ENCODE data around the gene POGZ.
A peak's percentile ranks its signal among the peaks of the same experiment; 100 is the strongest.

Gene POGZ, protein sequence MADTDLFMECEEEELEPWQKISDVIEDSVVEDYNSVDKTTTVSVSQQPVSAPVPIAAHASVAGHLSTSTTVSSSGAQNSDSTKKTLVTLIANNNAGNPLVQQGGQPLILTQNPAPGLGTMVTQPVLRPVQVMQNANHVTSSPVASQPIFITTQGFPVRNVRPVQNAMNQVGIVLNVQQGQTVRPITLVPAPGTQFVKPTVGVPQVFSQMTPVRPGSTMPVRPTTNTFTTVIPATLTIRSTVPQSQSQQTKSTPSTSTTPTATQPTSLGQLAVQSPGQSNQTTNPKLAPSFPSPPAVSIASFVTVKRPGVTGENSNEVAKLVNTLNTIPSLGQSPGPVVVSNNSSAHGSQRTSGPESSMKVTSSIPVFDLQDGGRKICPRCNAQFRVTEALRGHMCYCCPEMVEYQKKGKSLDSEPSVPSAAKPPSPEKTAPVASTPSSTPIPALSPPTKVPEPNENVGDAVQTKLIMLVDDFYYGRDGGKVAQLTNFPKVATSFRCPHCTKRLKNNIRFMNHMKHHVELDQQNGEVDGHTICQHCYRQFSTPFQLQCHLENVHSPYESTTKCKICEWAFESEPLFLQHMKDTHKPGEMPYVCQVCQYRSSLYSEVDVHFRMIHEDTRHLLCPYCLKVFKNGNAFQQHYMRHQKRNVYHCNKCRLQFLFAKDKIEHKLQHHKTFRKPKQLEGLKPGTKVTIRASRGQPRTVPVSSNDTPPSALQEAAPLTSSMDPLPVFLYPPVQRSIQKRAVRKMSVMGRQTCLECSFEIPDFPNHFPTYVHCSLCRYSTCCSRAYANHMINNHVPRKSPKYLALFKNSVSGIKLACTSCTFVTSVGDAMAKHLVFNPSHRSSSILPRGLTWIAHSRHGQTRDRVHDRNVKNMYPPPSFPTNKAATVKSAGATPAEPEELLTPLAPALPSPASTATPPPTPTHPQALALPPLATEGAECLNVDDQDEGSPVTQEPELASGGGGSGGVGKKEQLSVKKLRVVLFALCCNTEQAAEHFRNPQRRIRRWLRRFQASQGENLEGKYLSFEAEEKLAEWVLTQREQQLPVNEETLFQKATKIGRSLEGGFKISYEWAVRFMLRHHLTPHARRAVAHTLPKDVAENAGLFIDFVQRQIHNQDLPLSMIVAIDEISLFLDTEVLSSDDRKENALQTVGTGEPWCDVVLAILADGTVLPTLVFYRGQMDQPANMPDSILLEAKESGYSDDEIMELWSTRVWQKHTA (N-terminal part only)

DNA sequence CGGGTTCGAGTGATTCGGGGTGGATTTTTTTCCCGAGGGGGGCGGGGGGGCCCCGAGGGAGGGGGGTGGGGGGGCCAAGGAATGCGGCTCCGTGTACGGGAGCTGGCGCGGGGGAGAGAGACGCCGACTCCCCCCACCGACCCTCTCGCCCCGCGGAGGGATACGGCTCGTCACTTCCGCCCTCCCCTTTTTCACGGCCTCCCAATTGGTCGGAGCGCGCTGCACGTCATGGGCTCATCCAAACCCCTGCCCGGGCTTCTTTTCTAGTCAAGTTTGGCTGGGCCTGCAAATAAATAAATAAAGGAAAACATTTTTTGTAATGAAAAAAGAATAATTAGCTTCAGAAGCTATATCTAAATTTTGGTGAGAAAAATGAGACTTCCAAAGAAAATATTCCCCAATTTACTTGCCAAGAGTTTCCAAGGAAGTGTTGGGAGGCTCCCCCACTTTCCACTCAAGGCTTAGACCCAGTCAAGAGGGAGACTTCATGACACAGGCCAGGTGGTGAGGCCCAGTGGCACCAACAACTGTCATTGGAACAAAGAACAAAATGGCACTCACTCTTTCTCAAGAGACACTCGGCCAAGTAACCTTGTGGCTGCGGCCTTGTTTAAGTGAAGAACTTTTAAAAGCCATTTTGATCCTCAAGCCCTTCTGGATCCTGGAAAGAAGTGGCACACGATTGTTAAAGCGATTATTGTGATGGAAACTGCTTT is at the start of gene POGZ:
Gene POGZ (minus strand): TSS at position 164 of the 716 bp plus-strand sequence. CDS start 17,290 bp downstream, outside the sequence.
- TF ChIP-seq, protein P1, sequence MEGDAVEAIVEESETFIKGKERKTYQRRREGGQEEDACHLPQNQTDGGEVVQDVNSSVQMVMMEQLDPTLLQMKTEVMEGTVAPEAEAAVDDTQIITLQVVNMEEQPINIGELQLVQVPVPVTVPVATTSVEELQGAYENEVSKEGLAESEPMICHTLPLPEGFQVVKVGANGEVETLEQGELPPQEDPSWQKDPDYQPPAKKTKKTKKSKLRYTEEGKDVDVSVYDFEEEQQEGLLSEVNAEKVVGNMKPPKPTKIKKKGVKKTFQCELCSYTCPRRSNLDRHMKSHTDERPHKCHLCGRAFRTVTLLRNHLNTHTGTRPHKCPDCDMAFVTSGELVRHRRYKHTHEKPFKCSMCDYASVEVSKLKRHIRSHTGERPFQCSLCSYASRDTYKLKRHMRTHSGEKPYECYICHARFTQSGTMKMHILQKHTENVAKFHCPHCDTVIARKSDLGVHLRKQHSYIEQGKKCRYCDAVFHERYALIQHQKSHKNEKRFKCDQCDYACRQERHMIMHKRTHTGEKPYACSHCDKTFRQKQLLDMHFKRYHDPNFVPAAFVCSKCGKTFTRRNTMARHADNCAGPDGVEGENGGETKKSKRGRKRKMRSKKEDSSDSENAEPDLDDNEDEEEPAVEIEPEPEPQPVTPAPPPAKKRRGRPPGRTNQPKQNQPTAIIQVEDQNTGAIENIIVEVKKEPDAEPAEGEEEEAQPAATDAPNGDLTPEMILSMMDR (IDR thresholded peaks at IDR 0.05; ENCODE audit: low read depth, low read length): no peak
- DNase-seq (ENCODE audit: low read depth in 2 of 2): peak; percentile 98 to 99
- H3K4me3 ChIP-seq (replicated peaks in 1 of 2; ENCODE audit: low read depth in 2 of 2, low read length in 2 of 2): peak within 1 kb of the TSS; percentile 56 to 68

DNA sequence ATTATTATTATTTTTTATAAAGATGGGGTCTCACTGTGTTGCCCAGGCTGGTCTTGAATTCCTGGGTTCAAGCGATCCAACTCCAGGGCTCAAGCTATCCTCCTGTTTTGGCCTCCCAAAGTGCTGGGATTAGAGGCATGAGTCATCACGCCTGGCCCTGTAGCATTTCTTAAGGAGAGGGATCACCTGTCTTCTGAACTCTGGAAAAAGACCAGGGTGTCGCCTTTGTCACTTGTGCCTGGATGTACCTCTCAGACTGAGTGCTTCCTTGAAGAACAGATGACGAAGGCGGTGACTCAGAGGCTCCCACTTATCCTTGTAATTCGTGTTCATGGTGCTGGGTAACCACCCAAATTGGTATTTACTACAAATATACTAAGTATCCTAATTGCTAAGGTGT is 49.5 kb upstream of the POGZ start:
- H3K4me3 ChIP-seq (replicated peaks in 1 of 2; ENCODE audit: low read depth in 2 of 2, low read length in 2 of 2): no peak overlapping the region
- TF ChIP-seq, protein P1 (IDR thresholded peaks at IDR 0.05; ENCODE audit: low read depth, low read length): no peak
- no peak for DNase-seq (ENCODE audit: low read depth in 2 of 2)

DNA sequence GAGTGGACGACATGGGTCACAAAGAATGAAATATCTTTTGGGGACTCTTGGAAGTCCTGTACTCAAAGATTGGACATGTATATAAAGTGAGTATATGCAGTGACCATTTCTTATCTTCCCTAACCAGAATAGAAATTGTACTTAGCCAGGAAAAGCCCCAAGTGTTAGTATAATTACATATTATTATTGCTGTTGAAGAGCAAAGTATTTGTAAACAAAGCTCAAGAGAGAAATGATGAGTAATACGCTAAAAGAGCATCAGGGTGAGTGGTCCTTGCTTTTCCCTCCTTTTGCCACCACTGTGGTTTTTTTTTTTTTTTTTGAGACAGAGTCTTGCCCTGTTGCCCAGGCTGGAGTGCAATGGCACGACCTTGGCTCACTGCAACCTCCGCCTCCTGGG is 45.5 kb upstream of the POGZ start:
- H3K4me3 ChIP-seq (replicated peaks in 1 of 2; ENCODE audit: low read depth in 2 of 2, low read length in 2 of 2): no peak overlapping the region
- no peak for DNase-seq (ENCODE audit: low read depth in 2 of 2)
- TF ChIP-seq, protein P1 (IDR thresholded peaks at IDR 0.05; ENCODE audit: low read depth, low read length): no peak

DNA sequence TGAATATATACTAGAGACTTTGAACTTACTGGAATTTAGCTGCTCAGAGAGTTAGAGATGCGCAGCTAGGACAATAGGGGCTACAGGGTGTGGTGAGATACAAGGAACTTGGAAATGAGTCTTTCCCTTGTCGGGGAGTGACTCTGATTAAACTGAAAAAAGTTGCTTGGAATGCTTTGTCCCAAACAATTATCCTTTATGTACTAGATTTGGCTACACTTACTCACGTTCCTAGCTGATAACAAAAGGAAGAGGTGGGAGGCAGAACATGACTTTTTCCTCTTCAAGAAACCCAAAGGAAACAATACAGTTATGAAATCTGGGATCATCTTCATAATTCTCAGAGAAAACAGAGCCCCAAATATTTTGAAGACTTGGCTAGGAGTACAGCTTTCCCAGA is 45.0 kb upstream of the POGZ start:
- DNase-seq (ENCODE audit: low read depth in 2 of 2): peak in 1 of 2 donors; percentile 55
- TF ChIP-seq, protein P1 (IDR thresholded peaks at IDR 0.05; ENCODE audit: low read depth, low read length): no peak
- H3K4me3 ChIP-seq (replicated peaks in 1 of 2; ENCODE audit: low read depth in 2 of 2, low read length in 2 of 2): no peak overlapping the region

DNA sequence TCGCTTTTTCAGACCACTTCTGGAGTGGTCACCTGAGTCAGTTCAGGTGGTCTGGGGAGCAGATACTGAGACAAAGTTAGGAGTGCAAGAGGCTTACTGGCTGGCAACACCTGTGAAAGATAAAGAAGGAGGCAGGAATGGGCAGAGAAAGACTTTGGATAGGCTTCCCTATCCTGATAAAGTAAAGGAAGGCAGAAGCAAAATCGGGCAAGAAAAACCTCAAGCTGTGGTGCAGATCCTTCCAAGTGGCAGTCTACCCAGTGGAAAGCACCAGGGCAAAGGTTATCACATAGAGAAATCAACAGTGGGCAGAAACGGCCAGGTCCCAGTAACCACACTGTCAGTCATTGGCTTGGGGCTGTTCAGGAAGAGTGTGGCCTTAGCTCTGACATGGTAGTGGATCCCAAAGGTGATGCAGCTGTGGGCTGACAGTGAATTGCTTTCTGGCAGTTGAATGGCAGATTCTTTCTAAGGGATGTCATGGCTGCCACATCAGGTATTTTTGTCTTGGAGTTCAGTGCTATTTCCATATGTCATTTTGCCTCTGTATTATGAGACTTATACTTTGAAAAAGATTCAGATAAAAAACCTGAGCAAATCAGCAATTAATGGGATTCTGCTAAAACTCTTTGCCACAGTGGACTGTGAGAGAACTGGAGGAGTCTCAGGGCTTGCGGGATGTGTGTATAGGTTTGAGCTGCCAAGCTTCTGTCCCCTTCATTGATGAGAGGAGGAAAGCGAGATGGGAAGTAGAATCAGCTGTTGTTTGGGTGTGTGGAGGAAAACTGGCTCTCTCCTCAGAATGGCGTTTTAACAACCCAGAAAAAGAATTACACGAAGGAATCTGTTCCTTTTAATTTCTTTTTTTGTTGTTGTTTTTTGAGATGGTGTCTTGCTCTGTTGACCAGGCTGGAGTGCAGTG is 43.8 kb upstream of the POGZ start:
- no peak overlapping the region for H3K4me3 ChIP-seq (replicated peaks in 1 of 2; ENCODE audit: low read depth in 2 of 2, low read length in 2 of 2)
- TF ChIP-seq, protein P1 (IDR thresholded peaks at IDR 0.05; ENCODE audit: low read depth, low read length): no peak
- DNase-seq (ENCODE audit: low read depth in 2 of 2): no peak
